ENCODE measurements around the gene AMOTL2. TPM values are rescaled to one million over a fixed set of nuclear protein-coding genes. Genes with fewer than 3 reads are reported as not detected.

Gene AMOTL2
- total RNA-seq, 1 donor from 2014 or later = 156 TPM

DNA sequence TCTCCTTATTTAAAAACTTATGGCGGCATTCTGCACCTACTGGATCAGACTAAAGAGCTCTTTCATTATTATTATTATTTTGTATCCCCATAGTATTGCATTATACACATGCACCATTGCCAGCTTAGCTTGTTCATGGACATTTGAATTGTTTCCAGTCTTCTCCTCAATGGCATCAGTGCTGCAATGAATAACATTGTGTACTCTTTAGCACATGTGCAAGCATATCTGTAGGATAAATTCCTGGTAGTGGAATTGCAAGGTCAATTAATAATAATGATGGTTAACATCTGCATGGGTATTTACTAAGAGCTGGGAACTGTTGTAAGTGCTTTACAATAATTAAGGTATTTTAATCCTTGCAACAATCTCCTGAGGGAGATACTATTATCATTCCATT is 52.0 kb downstream of the AMOTL2 start:
- H3K27me3 ChIP-seq = no peaks in the 10 kb centered on the region
- H3K9me3 ChIP-seq = no peaks in the 10 kb centered on the region
- no peaks in the 10 kb centered on the region for H3K36me3 ChIP-seq
- TF ChIP-seq, protein P1, sequence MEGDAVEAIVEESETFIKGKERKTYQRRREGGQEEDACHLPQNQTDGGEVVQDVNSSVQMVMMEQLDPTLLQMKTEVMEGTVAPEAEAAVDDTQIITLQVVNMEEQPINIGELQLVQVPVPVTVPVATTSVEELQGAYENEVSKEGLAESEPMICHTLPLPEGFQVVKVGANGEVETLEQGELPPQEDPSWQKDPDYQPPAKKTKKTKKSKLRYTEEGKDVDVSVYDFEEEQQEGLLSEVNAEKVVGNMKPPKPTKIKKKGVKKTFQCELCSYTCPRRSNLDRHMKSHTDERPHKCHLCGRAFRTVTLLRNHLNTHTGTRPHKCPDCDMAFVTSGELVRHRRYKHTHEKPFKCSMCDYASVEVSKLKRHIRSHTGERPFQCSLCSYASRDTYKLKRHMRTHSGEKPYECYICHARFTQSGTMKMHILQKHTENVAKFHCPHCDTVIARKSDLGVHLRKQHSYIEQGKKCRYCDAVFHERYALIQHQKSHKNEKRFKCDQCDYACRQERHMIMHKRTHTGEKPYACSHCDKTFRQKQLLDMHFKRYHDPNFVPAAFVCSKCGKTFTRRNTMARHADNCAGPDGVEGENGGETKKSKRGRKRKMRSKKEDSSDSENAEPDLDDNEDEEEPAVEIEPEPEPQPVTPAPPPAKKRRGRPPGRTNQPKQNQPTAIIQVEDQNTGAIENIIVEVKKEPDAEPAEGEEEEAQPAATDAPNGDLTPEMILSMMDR (IDR thresholded peaks at IDR 0.05) = no peak
- H3K4me3 ChIP-seq = no peak overlapping the region
- H3K27ac ChIP-seq = no peak overlapping the region
- intact Hi-C loops (cut with DNase I) = no loop called here
- peaks cover 8 to 28% of the 10 kb centered on the region in 2 donors for H3K4me1 ChIP-seq
- DNase-seq (ENCODE audit: low spot score in 2 of 2) = no peak

DNA sequence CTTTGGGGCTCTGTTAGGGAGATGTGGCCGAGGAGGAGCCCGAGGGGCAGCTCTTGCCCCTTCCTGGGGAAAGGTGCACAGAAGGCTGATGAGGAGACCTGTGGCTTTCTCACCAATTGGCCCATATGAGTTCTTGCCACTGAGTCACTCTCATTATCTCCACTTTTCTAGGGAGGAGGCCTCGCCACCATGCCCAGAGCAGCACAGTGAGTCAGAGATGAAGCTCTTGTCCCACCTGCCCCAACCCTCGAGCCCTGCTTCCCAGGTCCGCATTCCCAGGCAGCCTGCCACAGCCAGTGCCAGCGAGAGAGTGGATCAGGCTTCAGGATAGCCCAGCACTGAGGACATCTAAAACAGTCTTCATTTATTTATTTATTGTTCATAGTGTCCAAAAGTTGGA is 53.5 kb downstream of the AMOTL2 start:
- H3K4me1 ChIP-seq = peaks cover 13 to 28% of the 10 kb centered on the region in 2 donors
- no peaks in the 10 kb centered on the region for H3K36me3 ChIP-seq
- no peak overlapping the region for H3K4me3 ChIP-seq
- intact Hi-C loops (cut with DNase I) = no loop called here
- no peaks in the 10 kb centered on the region for H3K27me3 ChIP-seq
- H3K9me3 ChIP-seq = no peaks in the 10 kb centered on the region
- no peak overlapping the region for H3K27ac ChIP-seq
- DNase-seq (ENCODE audit: low spot score in 2 of 2) = no peak
- TF ChIP-seq, protein P1 (IDR thresholded peaks at IDR 0.05) = no peak

DNA sequence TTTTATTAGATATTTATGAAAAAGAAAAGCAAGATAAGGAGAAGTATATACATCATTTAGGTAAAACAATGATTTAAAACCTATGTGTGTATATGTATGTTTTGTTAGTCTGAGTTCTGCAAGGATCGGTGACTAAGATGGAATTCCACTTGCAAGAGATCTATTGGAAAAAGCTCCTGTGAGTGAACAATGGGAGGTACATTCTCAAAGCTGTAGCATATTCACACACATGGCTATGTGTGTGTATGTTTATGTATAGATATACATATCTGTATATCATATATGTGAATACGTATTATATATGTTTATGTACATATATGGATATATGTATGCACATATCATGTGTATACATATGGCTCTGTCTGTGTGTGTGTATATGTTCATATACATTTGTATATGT is 54.3 kb downstream of the AMOTL2 start:
- Histone ChIP-seq H3K36me3 (no peaks in the 10 kb centered on the region), H3K9me3 (no peaks in the 10 kb centered on the region), H3K4me3 (no peak overlapping the region), H3K27me3 (no peaks in the 10 kb centered on the region), H3K4me1 (peaks cover 16 to 34% of the 10 kb centered on the region in 2 donors), H3K27ac (no peak overlapping the region)
- TF ChIP-seq, protein P1 (IDR thresholded peaks at IDR 0.05) = no peak
- DNase-seq (ENCODE audit: low spot score in 2 of 2) = no peak
- intact Hi-C loops (cut with DNase I) = loop anchor here (10.0 kb wide), 1 partner anchor 745 kb away; the partner anchor contains the start of gene CDV3

DNA sequence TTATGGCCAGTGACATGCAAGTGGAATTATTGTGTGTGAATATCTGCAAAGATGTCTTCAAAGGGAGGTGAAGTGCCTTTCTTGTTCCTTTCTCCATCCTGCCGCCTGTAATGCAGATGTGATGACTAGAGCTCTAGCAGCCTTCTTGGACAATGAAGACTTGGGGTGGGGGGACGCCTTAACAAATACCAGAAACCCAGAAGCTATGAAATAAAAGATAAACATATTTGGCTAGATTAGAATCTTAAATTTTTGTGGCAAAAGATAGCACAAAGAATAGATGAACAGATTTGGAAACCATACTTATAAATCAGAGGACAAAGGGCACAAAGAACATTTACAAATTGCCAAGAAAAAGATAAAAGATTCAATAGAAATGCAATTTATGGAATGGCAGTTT is 56.1 kb downstream of the AMOTL2 start:
- no peak for DNase-seq (ENCODE audit: low spot score in 2 of 2)
- peaks cover 26 to 49% of the 10 kb centered on the region in 2 donors for H3K4me1 ChIP-seq
- H3K27ac ChIP-seq = peak overlapping the region in 1 of 2 donors; percentile 29
- TF ChIP-seq, protein P1 (IDR thresholded peaks at IDR 0.05) = no peak
- no peak overlapping the region for H3K4me3 ChIP-seq
- H3K9me3 ChIP-seq = no peaks in the 10 kb centered on the region
- intact Hi-C loops (cut with DNase I) = loop anchor here (10.0 kb wide), 1 partner anchor 743 kb away; the partner anchor contains the start of gene CDV3
- no peaks in the 10 kb centered on the region for H3K27me3 ChIP-seq
- no peaks in the 10 kb centered on the region for H3K36me3 ChIP-seq

DNA sequence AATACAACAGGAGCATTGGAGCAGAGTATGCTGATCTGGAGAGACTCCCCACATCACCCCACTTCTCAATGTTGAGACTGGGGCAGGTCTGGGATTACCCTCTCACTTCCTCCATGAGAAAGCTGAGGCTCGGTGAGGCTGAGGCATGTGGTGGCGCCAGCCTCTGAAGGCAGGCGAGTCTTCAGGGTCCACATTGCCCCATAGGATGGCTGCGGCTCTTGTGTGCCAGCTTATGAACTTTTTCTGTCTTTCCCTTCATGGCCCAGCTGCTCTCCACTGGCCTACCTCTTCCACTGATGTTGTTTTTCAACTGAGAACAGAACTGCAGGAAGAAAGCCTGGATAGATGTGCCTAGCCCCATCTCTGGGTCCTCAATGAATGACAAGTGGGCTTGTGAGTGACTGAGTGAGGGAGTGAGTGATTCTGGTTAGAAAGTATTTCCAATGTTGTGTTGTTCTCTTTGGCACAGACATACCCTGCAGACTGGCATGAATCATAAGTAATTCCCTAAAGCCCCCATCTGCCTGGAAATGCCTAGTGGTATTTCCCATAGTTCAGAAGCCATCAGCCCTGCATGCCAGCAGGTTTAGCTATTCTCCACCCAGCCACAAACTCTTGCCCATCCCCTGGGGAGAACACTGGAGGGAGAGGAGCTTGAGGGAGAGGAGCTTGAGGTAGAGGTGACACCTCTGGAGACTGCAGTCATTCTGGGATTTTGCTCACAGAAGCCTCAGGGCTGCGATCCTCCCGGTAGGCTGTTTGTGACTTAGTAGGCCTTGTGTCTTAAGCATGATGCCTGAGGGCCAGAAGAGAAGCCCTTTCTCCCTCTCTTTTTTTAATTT is 56.9 kb downstream of the AMOTL2 start:
- Histone ChIP-seq H3K4me3 (no peak overlapping the region), H3K27me3 (no peaks in the 10 kb centered on the region), H3K27ac (peak overlapping the region; percentile 50 to 62), H3K36me3 (no peaks in the 10 kb centered on the region), H3K4me1 (peaks cover 30 to 57% of the 10 kb centered on the region in 2 donors), H3K9me3 (no peaks in the 10 kb centered on the region)
- DNase-seq (ENCODE audit: low spot score in 2 of 2) = peak in 1 of 2 donors; percentile 72
- TF ChIP-seq, protein P1 (IDR thresholded peaks at IDR 0.05) = no peak
- intact Hi-C loops (cut with DNase I) = loop anchor here (10.0 kb wide), 1 partner anchor 743 kb away; the partner anchor contains the start of gene CDV3

Measured in ascending aorta (tissue), 2 donors.